Endothelial cell of umbilical vein (primary cell): Measurements from ENCODE around the gene SOX11.

Experiments used
- CTCF ChIP-seq, 2 donors: IDR thresholded peaks; 1 replicate in 1 of 2; 2 replicates in 1 of 2; pipeline ENCODE4 v1.5.1; 2011; ENCODE audit warnings: low read length in 2 of 2, mild to moderate bottlenecking in 2 of 2, moderate library complexity in 2 of 2, control low read depth in 1 of 2, inconsistent platforms in 1 of 2, low read depth in 1 of 2; ENCODE audit not compliant: insufficient read depth in 1 of 2; ENCODE audit errors: extremely low read depth in 1 of 2
- EZH2 ChIP-seq: IDR thresholded peaks from 2 replicates; pipeline ENCODE4 v1.6.1; 2012; ENCODE audit warnings: borderline replicate concordance, low read depth, mild to moderate bottlenecking, moderate library complexity, low read length, inconsistent platforms; ENCODE audit not compliant: severe bottlenecking
- GATA2 ChIP-seq: IDR thresholded peaks from 2 replicates; pipeline ENCODE4 v1.7.0; 2011; ENCODE audit warnings: low read depth, mild to moderate bottlenecking, moderate library complexity, mixed read lengths, low read length; ENCODE audit not compliant: insufficient read length, insufficient read depth
- JUN ChIP-seq: IDR thresholded peaks from 2 replicates; pipeline ENCODE4 v1.6.1; 2011; ENCODE audit warnings: borderline replicate concordance, low read depth; ENCODE audit not compliant: insufficient read length, insufficient read depth
- MAX ChIP-seq: IDR thresholded peaks from 2 replicates; pipeline ENCODE4 v1.6.1; 2011; ENCODE audit not compliant: insufficient read depth, insufficient read length
- MYC ChIP-seq: IDR thresholded peaks from one replicate; pipeline ENCODE4 v1.6.1; 2011; ENCODE audit warnings: mild to moderate bottlenecking, low read depth, low read length
- POLR2A ChIP-seq: IDR thresholded peaks from 2 replicates; pipeline ENCODE4 v1.6.1; 2012; ENCODE audit warnings: low read depth, mild to moderate bottlenecking, control low read depth, low read length
- POLR2AphosphoS5 ChIP-seq: IDR thresholded peaks from 2 replicates; pipeline ENCODE4 v1.6.1; 2012; ENCODE audit warnings: low read depth, mild to moderate bottlenecking, control low read depth, low read length, moderate library complexity; ENCODE audit not compliant: insufficient read depth

GRCh38 chr2:5742126-5742525 is 49.9 kb downstream of the SOX11 start:
- TF ChIP-seq CTCF (IDR thresholded peaks at IDR 0.05; ENCODE audit: extremely low read depth in 1 of 2, insufficient read depth in 1 of 2, low read depth in 1 of 2, low read length in 2 of 2) (no peak), POLR2A (no peak), POLR2AphosphoS5 (no peak), EZH2 (no peak), MYC (no peak), MAX (no peak), JUN (no peak), GATA2 (no peak)
